ENCODE data around the gene SLC8A1. TPM values are rescaled to one million over a fixed set of nuclear protein-coding genes. Genes with fewer than 3 reads are reported as not detected.

Gene SLC8A1
- total and polyA plus RNA-seq, 2 donors from 2014 or later, result 12.9 to 33.9 TPM

- Histone ChIP-seq H3K9ac (ENCODE audit: low read length in 3 of 3) (no peak overlapping the region), H3K27ac (ENCODE audit: low read depth in 2 of 2, low read length in 2 of 2) (no peak overlapping the region), H3K27me3 (ENCODE audit: control insufficient read depth, insufficient read depth, low read length) (no peaks in the 10 kb centered on the region), H3K36me3 (ENCODE audit: control insufficient read depth in 2 of 3, insufficient read depth in 3 of 3, low read length in 3 of 3) (peaks cover 0 to 7% (median 2%) of the 10 kb centered on the region in 3 donors), H3K4me3 (ENCODE audit: low read length in 3 of 3) (no peak overlapping the region), H3K4me1 (ENCODE audit: control insufficient read depth in 2 of 3, insufficient read depth in 2 of 3, low read depth in 1 of 3, low read length in 3 of 3) (no peaks in the 10 kb centered on the region), H3K9me3 (ENCODE audit: control insufficient read depth in 2 of 3, insufficient read depth in 1 of 3, low read length in 3 of 3) (no peaks in the 10 kb centered on the region)
- FAIRE-seq, result no peak
- no peak for DNase-seq
- intact Hi-C loops (cut with DNase I), result no loop called here
- TF ChIP-seq CTCF (IDR thresholded peaks at IDR 0.05; ENCODE audit: borderline replicate concordance, extremely low read depth, insufficient read depth), result no peak
Observed at GRCh38 chr2:40159333-40159732, 292.6 kb downstream of the SLC8A1 start.

DNA sequence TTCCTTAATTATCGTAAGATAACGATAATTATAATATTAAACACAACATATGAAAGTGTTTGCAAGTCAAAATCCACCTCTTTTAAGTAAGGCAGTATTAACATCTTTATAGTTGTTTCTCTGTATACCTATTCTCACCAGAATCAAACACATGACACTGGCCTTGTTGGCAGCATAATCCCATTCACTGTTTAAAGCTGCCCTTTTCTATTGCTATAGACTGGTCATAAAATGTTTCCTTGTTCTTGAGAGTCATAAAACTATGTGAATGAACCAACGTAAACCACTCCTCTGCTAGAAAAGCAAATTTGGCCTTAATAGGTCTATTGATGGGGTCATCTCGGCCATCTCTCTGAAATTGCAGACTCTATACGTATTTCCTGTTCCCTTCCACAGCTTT, 293.1 kb downstream of the SLC8A1 start:
- H3K27me3 ChIP-seq (ENCODE audit: control insufficient read depth, insufficient read depth, low read length), result no peaks in the 10 kb centered on the region
- H3K4me3 ChIP-seq (ENCODE audit: low read length in 3 of 3), result no peak overlapping the region
- DNase-seq (no peak), FAIRE-seq (no peak)
- no peak overlapping the region for H3K9ac ChIP-seq (ENCODE audit: low read length in 3 of 3)
- H3K36me3 ChIP-seq (ENCODE audit: control insufficient read depth in 2 of 3, insufficient read depth in 3 of 3, low read length in 3 of 3), result peaks cover 0 to 7% (median 2%) of the 10 kb centered on the region in 3 donors
- intact Hi-C loops (cut with DNase I), result no loop called here
- H3K9me3 ChIP-seq (ENCODE audit: control insufficient read depth in 2 of 3, insufficient read depth in 1 of 3, low read length in 3 of 3), result no peaks in the 10 kb centered on the region
- no peak for TF ChIP-seq CTCF (IDR thresholded peaks at IDR 0.05; ENCODE audit: borderline replicate concordance, extremely low read depth, insufficient read depth)
- H3K27ac ChIP-seq (ENCODE audit: low read depth in 2 of 2, low read length in 2 of 2), result no peak overlapping the region
- no peaks in the 10 kb centered on the region for H3K4me1 ChIP-seq (ENCODE audit: control insufficient read depth in 2 of 3, insufficient read depth in 2 of 3, low read depth in 1 of 3, low read length in 3 of 3)

GRCh38 chr2:40155728-40156127, 296.2 kb downstream of the SLC8A1 start:
- intact Hi-C loops (cut with DNase I), result no loop called here
- DNase-seq (no peak), FAIRE-seq (no peak)
- Histone ChIP-seq H3K27me3 (ENCODE audit: control insufficient read depth, insufficient read depth, low read length) (no peaks in the 10 kb centered on the region), H3K9me3 (ENCODE audit: control insufficient read depth in 2 of 3, insufficient read depth in 1 of 3, low read length in 3 of 3) (no peaks in the 10 kb centered on the region), H3K9ac (ENCODE audit: low read length in 3 of 3) (no peak overlapping the region), H3K27ac (ENCODE audit: low read depth in 2 of 2, low read length in 2 of 2) (no peak overlapping the region), H3K4me1 (ENCODE audit: control insufficient read depth in 2 of 3, insufficient read depth in 2 of 3, low read depth in 1 of 3, low read length in 3 of 3) (no peaks in the 10 kb centered on the region), H3K4me3 (ENCODE audit: low read length in 3 of 3) (no peak overlapping the region), H3K36me3 (ENCODE audit: control insufficient read depth in 2 of 3, insufficient read depth in 3 of 3, low read length in 3 of 3) (peaks cover 0 to 7% (median 2%) of the 10 kb centered on the region in 3 donors)
- TF ChIP-seq CTCF (IDR thresholded peaks at IDR 0.05; ENCODE audit: borderline replicate concordance, extremely low read depth, insufficient read depth), result no peak

DNA sequence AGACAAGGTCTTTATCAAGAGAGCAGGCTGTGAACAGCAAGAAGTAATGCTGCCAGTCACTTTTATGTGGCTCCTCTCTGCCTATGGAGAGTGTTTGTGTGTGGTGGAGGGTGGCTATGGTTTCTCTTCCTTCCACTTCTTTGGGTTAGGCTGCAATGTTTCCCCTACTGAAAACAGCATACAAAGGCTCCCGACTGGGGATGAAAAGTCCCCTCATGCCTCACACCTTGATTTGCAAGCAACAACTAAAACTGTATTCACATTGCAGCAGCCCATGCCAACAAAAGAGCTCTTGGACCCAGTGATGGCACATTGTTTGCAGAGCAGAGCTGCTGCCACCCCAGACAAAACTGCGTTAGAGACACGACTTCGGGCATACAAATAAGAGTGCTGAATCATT, 301.6 kb downstream of the SLC8A1 start:
- H3K27me3 ChIP-seq (ENCODE audit: control insufficient read depth, insufficient read depth, low read length), result no peaks in the 10 kb centered on the region
- no peaks in the 10 kb centered on the region for H3K36me3 ChIP-seq (ENCODE audit: control insufficient read depth in 2 of 3, insufficient read depth in 3 of 3, low read length in 3 of 3)
- no peak for FAIRE-seq
- H3K9me3 ChIP-seq (ENCODE audit: control insufficient read depth in 2 of 3, insufficient read depth in 1 of 3, low read length in 3 of 3), result no peaks in the 10 kb centered on the region
- no peak overlapping the region for H3K9ac ChIP-seq (ENCODE audit: low read length in 3 of 3)
- no peaks in the 10 kb centered on the region for H3K4me1 ChIP-seq (ENCODE audit: control insufficient read depth in 2 of 3, insufficient read depth in 2 of 3, low read depth in 1 of 3, low read length in 3 of 3)
- H3K27ac ChIP-seq (ENCODE audit: low read depth in 2 of 2, low read length in 2 of 2), result no peak overlapping the region
- DNase-seq, result no peak
- intact Hi-C loops (cut with DNase I), result no loop called here
- no peak for TF ChIP-seq CTCF (IDR thresholded peaks at IDR 0.05; ENCODE audit: borderline replicate concordance, extremely low read depth, insufficient read depth)
- H3K4me3 ChIP-seq (ENCODE audit: low read length in 3 of 3), result no peak overlapping the region

Data from kidney (tissue), 14 donors.